HG03558 (cell line): Measurements from ENCODE around the gene CASP1.

Experiments
- ATAC-seq: cut with Tn5 transposase; IDR thresholded peaks from one replicate; pipeline ENCODE4 v1.9.1; 2021; ENCODE audit warnings: moderate number of reproducible peaks; ENCODE audit not compliant: unreplicated experiment; ENCODE audit errors: extremely low read depth

The CASP1 gene

DNA sequence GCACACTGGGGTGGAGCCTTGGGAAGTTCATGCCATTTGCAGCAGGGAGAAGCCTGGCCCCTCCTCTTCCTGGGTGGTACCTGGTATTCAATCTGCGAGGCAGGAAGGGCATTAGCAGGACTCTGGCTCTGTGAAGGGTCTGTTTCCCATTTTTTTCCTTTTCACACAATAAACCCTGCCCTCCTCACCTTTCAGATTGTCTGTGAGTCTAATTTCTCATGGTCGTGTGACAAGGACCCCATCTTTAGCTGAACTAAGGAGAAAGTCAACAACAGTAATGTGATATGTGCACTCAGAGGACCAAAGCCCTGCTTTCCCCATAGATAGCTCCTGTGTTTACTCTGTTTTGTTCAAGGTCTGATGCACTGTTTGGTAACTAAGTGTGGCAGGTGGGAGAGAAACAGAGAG is 39.9 kb downstream of the CASP1 start:
- ATAC-seq: no peak

DNA sequence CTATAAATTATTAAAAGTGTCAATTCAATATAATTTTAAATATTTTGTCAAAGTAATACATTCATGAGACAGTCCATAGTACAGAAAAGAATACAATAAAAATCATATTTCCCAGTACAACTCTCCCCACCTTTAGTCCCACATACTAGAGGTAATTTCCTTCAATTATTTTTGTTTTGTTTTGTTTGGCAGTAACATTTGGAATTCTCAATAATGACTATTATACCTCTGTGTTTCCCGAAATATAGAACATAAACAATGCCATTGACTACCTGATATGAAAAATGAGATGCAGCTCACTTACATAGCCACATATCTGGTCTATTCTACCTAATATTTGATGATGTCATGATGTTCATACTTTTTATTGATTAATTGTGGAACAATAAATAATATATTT is 42.2 kb downstream of the CASP1 start:
- ATAC-seq: no peak

DNA sequence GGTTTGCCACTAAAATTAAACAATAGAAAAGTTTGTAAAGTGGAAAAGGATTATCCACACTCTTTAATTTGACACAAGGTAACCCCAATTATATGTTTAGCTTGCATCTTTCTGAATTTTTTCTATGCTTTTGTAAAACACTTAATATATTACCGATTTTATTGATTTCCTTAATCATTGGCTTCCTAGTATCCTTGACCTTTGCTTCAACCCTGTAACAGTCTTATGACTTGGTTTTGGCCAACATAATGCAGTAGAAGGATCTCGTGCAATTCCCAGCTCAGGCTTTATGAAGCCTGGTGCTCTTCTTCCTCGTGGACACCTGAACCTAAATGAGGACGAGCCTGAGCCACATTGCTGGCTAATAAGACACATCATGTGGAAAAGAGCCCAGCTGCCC is 43.0 kb downstream of the CASP1 start:
- ATAC-seq: no peak

DNA sequence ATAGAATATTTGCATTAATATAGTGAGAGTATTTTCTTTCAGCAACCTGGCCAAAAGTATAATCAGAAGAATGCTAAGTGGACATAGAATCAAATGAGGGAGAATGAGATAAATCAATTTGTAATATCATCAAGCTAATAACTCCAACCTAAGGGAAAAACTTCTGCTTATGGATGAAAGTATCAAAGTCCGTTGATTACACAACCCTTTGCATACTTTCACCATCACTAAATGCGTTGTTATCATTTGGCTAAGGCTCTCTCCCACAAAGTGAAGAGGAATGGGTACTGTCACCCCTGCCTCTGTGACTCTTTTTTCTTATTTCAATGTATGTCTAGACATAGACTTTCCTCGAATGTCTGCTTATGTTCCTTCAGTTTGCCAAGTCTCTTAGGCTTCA is 50.1 kb downstream of the CASP1 start:
- no peak for ATAC-seq

DNA sequence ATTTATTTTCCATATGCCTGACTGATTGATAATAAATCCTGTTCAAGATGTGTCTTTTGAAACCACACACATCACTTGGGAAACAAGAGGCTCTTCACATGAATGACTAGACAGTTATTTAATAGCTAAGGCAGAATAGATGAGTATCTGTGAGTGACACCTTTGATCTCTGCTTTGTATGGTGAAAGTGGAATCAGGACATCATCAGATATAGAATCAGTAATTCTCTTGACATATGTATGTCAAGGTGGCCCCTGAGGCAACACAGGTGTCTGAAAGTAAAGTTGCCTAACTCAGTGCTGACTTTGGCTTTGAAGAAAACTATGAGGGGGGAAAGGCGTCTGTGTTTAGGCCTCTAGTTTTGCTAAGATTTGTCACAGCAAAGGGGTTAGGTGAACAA is 55.1 kb downstream of the CASP1 start:
- no peak for ATAC-seq
